GM23338 (cell line): ENCODE results near the gene TTF1. TPM values are rescaled to one million over a fixed set of nuclear protein-coding genes. Genes with fewer than 3 reads are reported as not detected.

Experiments used
- ATAC-seq: fragments of 200-7000 bp; cut with Tn5 transposase; 3 replicates; pipeline ENCODE4 v1.9.1; 2020
- DNase-seq: peaks from one replicate; pipeline ENCODE4 v3.0.0-alpha.2; 2015; ENCODE audit warnings: low spot score
- H2AFZ ChIP-seq: fragments of 200-600 bp; sonication (generic); 2 replicates; pipeline ENCODE4 v1.8.0; 2016; ENCODE audit warnings: antibody characterized with exemption, mild to moderate bottlenecking, moderate library complexity
- H3F3A ChIP-seq: fragments of 200-600 bp; sonication (generic); replicated peaks from 2 replicates; pipeline ENCODE4 v1.8.0; 2017; ENCODE audit warnings: antibody characterized with exemption, mixed run types, low read depth
- H3K27ac ChIP-seq: fragments of 200-600 bp; sonication (generic); 2 replicates; pipeline ENCODE4 v1.6.1; 2016; ENCODE audit warnings: low read depth
- H3K27me3 ChIP-seq: fragments of 200-600 bp; sonication (generic); 2 replicates; pipeline ENCODE4 v1.8.0; 2016; ENCODE audit warnings: mild to moderate bottlenecking, mixed run types, moderate library complexity; ENCODE audit not compliant: insufficient read depth
- H3K36me3 ChIP-seq: fragments of 200-600 bp; sonication (generic); 2 replicates; pipeline ENCODE4 v1.8.0; 2016; ENCODE audit warnings: mild to moderate bottlenecking; ENCODE audit not compliant: insufficient read depth
- H3K4me1 ChIP-seq: fragments of 200-600 bp; sonication (generic); 2 replicates; pipeline ENCODE4 v1.8.0; 2016; ENCODE audit warnings: mild to moderate bottlenecking, moderate library complexity; ENCODE audit not compliant: insufficient read depth
- H3K4me2 ChIP-seq: fragments of 200-600 bp; sonication (generic); 2 replicates; pipeline ENCODE4 v1.7.1; 2017; ENCODE audit warnings: mixed run types
- H3K4me3 ChIP-seq: fragments of 200-600 bp; sonication (generic); 2 replicates; pipeline ENCODE4 v1.6.1; 2016; ENCODE audit warnings: mixed run types
- H3K79me2 ChIP-seq: fragments of 200-600 bp; sonication (generic); replicated peaks from 2 replicates; pipeline ENCODE4 v1.8.0; 2017; ENCODE audit warnings: mild to moderate bottlenecking; ENCODE audit not compliant: insufficient read depth
- H3K9me2 ChIP-seq: fragments of 200-600 bp; sonication (generic); 2 replicates; pipeline ENCODE4 v1.8.0; 2017; ENCODE audit not compliant: insufficient read depth
- H4K20me1 ChIP-seq: fragments of 200-600 bp; sonication (generic); replicated peaks from 2 replicates; pipeline ENCODE4 v1.8.0; 2017; ENCODE audit warnings: mild to moderate bottlenecking; ENCODE audit not compliant: insufficient read depth
- H3K27ac Mint-ChIP-seq: 2 replicates; pipeline ENCODE4 v1.8.0; 2020; ENCODE audit warnings: inconsistent platforms, mild to moderate bottlenecking, moderate library complexity, mixed read lengths
- H3K27me3 Mint-ChIP-seq: 3 replicates; pipeline ENCODE4 v1.8.0; 2022; ENCODE audit warnings: low read depth, mild to moderate bottlenecking, moderate library complexity, mixed read lengths, inconsistent platforms; ENCODE audit not compliant: insufficient read depth, poor library complexity
- H3K36me3 Mint-ChIP-seq: 3 replicates; pipeline ENCODE4 v1.8.0; 2021; ENCODE audit warnings: low read depth, mild to moderate bottlenecking, inconsistent platforms, moderate library complexity, mixed read lengths
- H3K4me1 Mint-ChIP-seq: 3 replicates; pipeline ENCODE4 v1.8.0; 2020; ENCODE audit warnings: mild to moderate bottlenecking, inconsistent platforms, mixed read lengths
- H3K4me3 Mint-ChIP-seq: 3 replicates; pipeline ENCODE4 v1.8.0; 2021; ENCODE audit warnings: moderate library complexity, mild to moderate bottlenecking, inconsistent platforms, mixed read lengths
- H3K9me3 Mint-ChIP-seq: 3 replicates; pipeline ENCODE4 v1.8.0; 2020; ENCODE audit warnings: moderate library complexity, mild to moderate bottlenecking, inconsistent platforms, mixed read lengths
- CREB1 ChIP-seq: fragments of 250-450 bp; sonication (Bioruptor Pico); IDR thresholded peaks from 2 replicates; pipeline ENCODE4 v1.5.0; 2020; ENCODE audit warnings: low read depth, mild to moderate bottlenecking, moderate library complexity
- CTCF ChIP-seq, 2 experiments: fragments of 200-600 bp in 1 of 2; sonication (generic) in 1 of 2; conservative IDR thresholded peaks; 2 replicates each; pipeline versions ENCODE4 v1.5.1 to v1.6.1; 2016 to 2017; ENCODE audit warnings: antibody characterized with exemption in 2 of 2, low read depth in 2 of 2, mild to moderate bottlenecking in 2 of 2, moderate library complexity in 1 of 2
- ETS1 ChIP-seq: IDR thresholded peaks from 2 replicates; pipeline ENCODE4 v1.6.1; 2016; ENCODE audit warnings: antibody characterized with exemption
- EZH2 ChIP-seq: fragments of 200-600 bp; sonication (generic); IDR thresholded peaks from one replicate; pipeline ENCODE4 v1.8.0; 2017; ENCODE audit warnings: antibody characterized with exemption, mild to moderate bottlenecking, low read depth; ENCODE audit not compliant: unreplicated experiment
- JUNB ChIP-seq: IDR thresholded peaks from one replicate; pipeline ENCODE4 v1.6.1; 2016; ENCODE audit warnings: antibody characterized with exemption; ENCODE audit not compliant: unreplicated experiment
- NANOG ChIP-seq: IDR thresholded peaks from 2 replicates; pipeline ENCODE4 v1.6.1; 2016; ENCODE audit warnings: antibody characterized with exemption, borderline replicate concordance
- POLR2AphosphoS5 ChIP-seq: IDR thresholded peaks from 2 replicates; pipeline ENCODE4 v1.6.1; 2016; ENCODE audit warnings: antibody characterized with exemption, low read depth
- REST ChIP-seq: IDR thresholded peaks from one replicate; pipeline ENCODE4 v1.6.1; 2018; ENCODE audit warnings: antibody characterized with exemption; ENCODE audit not compliant: unreplicated experiment
- STAT1 ChIP-seq: IDR thresholded peaks from one replicate; pipeline ENCODE4 v1.6.1; 2016; ENCODE audit warnings: antibody characterized with exemption; ENCODE audit not compliant: unreplicated experiment
- ZNF114 ChIP-seq: fragments of 250-450 bp; sonication (Bioruptor Pico); IDR thresholded peaks from 2 replicates; pipeline ENCODE4 v1.5.0; 2020; ENCODE audit warnings: mild to moderate bottlenecking, moderate library complexity
- ZNF331 ChIP-seq: fragments of 250-450 bp; sonication (Bioruptor Pico); IDR thresholded peaks from 2 replicates; pipeline ENCODE4 v1.5.0; 2020; ENCODE audit warnings: low read depth, mild to moderate bottlenecking, moderate library complexity
- ZNF462 ChIP-seq: fragments of 250-450 bp; sonication (Bioruptor Pico); IDR thresholded peaks from 2 replicates; pipeline ENCODE4 v1.5.0; 2020; ENCODE audit warnings: mild to moderate bottlenecking, moderate library complexity
- polyA plus RNA-seq: library from polyadenylated mRNA; unstranded; fragments of >200 nt; fragmentation: Nextera tagmentation; extraction: Ambion mirVana; gene quantifications from 2 replicates; pipeline ENCODE4 v1.2.1, GENCODE V29; 2016
- total RNA-seq: library from RNA; depleted of rRNA; stranded (reverse); fragments of >200 nt; shearing (Covaris generic); gene quantifications from 2 replicates; pipeline ENCODE4 v1.2.3, GENCODE V29; 2014

The TTF1 gene
- total and polyA plus RNA-seq, 2 experiments from 2014 or later, result 14.9 to 25.0 TPM

GRCh38 chr9:132410642-132411041 lies 4.0 kb upstream of the TTF1 start:
- Histone ChIP-seq H3K4me3 (peak overlapping the region; percentile 77), H2AFZ (peak overlapping the region; percentile 93), H3K4me1 (peaks cover 27% of the 10 kb centered on the region), H3K9me2 (no peaks in the 10 kb centered on the region), H3F3A (no peaks in the 10 kb centered on the region; the same call in 1 of the 2 replicates), H3K27me3 (peaks cover 30% of the 10 kb centered on the region), H3K36me3 (no peaks in the 10 kb centered on the region), H3K4me2 (peak overlapping the region; percentile 95), H4K20me1 (no peaks in the 10 kb centered on the region; the same call in 1 of the 2 replicates), H3K79me2 (peaks cover 8% of the 10 kb centered on the region), H3K27ac (no peak overlapping the region)
- no peaks in the 10 kb centered on the region for H3K36me3 Mint-ChIP-seq
- TF ChIP-seq EZH2 (no peak), CTCF (conservative IDR thresholded peaks at IDR 0.05; ENCODE audit: low read depth in 2 of 2) (no peak), REST (no peak), JUNB (no peak), POLR2AphosphoS5 (no peak), ETS1 (no peak), STAT1 (no peak), NANOG (no peak), ZNF462 (CRISPR knock-in tag) (no peak), ZNF331 (no peak), CREB1 (CRISPR knock-in tag) (no peak), ZNF114 (CRISPR knock-in tag) (no peak)
- no peak overlapping the region for H3K27ac Mint-ChIP-seq
- peak overlapping the region; percentile 73 for H3K4me3 Mint-ChIP-seq
- peaks cover 35% of the 10 kb centered on the region for H3K4me1 Mint-ChIP-seq
- no peak for DNase-seq
- H3K27me3 Mint-ChIP-seq, result peaks cover 36% of the 10 kb centered on the region
- ATAC-seq, result peak; percentile 2; the same call in 2 of the 3 replicates
- H3K9me3 Mint-ChIP-seq, result no peaks in the 10 kb centered on the region
